Muscle of arm (tissue), 12 donors: ENCODE results near the gene NPL. TPM values are rescaled to one million over a fixed set of nuclear protein-coding genes. Genes with fewer than 3 reads are reported as not detected.

ENCODE experiments used
- DNase-seq: peaks from one replicate; pipeline ENCODE4 v3.0.0-alpha.2; 2013
- polyA plus RNA-seq, 12 donors: library from polyadenylated mRNA; unstranded; fragments of 120-200 nt; gene quantifications; one replicate each; pipeline ENCODE4 v1.2.1, GENCODE V29; 2013; ENCODE audit not compliant: insufficient read length in 12 of 12

The NPL gene
- polyA plus RNA-seq, 12 donors, result 3.9 to 22.6 (median 8.3) TPM; not detected in 1

DNA sequence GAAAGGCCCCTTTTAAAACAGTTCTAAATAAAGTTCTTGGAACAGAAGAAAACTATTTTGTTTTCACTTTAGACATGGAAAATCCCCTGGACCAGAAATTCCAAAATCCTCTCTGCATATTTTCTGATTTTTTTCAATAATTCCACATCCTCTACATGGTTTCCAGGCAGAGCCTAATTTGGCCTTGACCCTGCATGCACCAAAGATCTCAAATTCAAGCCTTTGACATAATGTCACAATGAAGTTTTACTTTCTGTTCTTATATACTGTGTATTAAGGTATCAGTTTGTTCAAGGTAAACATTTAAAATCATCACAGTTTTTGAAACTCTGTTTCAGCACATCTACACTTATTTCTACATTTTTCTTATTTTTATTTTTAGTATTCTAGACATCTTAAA, 12.2 kb upstream of the NPL start:
- DNase-seq, result no peak

DNA sequence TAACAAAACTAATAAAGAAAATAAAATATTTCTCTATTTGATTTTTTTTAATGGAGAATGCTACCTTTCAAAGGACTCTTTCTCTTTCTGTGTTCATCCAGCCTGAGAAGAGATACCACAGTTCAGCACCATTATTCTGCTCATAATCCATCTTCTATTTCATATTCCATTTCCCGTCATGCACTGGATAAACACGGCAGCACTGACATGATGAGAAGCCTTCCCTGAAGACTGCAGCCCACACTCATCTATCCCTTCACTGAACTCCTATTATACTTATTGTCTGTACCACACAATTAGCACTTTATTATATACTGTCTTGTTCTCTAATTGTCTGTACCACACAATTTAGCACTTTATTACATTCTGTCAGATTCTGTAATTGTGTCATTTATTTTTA, 10.7 kb upstream of the NPL start:
- DNase-seq, result no peak

DNA sequence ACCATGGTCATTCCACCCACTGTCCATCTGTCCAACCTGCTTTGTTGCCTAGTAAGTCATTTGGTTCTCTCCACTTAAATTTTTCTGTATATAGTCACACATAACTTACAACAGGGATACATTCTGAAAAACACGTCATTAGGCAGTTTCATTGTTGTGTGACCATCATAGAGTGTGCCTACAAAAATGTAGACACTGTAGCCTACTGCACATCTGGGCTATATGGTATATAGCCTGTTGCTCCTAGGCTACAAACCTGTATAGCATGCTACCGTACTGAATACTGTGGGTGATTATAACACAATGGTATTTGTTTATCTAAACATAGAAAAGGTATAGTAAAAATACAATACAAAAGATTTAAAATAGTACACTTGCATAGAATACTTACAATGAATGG, 10.0 kb upstream of the NPL start:
- no peak for DNase-seq

DNA sequence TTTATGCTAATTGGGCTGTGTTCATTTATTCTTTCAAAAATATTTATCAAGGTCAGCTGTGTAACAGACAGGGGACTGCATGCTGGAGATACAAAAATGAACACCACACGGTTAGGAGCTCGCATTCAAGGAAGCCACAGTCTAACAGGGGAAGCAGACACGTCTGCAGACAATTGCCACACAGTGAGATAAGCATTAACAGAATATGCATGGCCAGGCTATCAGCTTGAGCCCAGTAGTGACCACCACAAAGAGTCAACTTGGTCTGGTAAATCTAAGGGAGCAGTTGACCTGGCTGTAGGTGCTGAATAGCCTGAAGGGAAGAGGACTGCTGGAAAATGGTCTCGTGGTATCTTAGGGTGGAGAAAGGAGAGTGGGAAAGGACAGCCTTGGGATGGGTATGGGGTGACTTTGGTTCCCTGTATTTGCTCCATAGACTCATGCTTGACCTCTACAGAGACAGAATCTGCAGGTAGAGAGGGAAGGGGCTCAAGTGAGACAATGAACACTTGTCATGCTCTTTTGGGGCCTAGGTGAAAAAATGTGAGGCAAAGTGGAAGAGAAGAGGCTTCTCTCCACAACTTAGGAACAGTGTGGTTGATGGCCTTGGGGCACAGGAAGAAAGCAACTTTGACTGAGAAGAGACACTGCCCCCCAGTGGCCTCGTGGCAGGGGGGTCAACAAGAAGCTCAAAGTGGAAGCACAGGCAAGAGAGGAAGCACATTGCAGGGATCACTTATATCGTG, 7.6 kb upstream of the NPL start:
- peak; percentile 64 for DNase-seq

DNA sequence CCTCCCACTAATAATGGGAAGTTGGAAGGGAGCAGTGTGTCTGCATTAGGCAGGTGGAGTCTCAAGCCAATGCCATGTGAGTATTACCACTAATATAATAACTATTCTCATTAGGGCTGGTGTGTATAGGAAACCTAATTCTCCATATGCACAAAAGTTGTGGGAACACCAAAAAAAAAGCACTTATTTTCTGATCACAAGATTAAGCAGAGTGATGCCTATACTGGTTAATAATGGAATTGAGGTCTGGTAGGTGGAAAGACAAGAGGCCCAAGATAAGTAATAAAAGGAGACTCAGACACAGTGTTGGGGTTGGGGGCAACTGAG, 7.0 kb upstream of the NPL start:
- DNase-seq, result no peak

DNA sequence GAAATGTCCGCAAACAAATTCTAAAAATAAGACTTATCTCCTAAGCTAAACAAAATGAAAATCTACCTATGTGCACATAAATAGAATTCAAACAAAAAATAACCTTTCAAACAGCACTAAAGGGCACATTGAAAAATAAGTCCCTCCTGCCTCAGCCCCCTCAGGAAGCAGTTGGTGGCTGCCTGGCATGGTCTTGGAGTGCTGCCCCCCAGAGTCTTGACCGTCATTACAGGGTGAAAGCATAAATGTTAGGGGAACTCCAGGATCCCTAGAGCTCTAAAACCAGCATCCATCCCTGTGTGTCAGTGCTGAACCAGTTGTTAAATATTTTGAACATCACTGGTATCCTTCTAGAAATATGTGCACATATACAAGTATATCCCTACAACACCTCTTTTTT, 6.5 kb upstream of the NPL start:
- no peak for DNase-seq

DNA sequence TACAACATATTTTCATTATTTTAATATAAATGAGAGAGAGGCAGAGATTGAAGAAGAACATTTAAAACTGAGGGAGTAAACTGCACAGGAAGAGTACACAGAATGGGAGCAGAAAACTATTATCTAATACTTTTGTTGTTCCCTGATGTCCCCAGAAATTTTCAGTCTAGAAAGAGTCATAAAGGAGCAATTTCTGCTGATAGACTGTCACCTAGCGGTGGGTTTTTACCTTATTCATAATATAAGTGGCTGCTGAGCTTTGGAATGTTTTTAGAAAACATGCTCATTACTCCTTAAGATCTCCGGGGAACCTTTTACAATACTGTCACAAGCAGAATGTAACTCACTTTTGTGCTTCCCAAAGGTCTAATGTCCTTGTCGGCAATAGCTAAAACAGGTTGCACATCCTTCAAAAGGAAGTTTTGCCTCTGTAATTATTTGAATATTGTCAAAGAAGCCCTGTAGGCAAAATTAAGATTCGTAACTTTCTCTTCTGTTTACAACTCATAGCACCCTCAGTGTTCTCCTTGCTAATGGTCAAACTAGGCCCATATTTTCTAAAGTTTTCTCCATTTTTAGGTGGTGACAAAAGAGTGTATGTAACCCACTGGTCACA, 4.9 kb upstream of the NPL start:
- peak; percentile 69 for DNase-seq

DNA sequence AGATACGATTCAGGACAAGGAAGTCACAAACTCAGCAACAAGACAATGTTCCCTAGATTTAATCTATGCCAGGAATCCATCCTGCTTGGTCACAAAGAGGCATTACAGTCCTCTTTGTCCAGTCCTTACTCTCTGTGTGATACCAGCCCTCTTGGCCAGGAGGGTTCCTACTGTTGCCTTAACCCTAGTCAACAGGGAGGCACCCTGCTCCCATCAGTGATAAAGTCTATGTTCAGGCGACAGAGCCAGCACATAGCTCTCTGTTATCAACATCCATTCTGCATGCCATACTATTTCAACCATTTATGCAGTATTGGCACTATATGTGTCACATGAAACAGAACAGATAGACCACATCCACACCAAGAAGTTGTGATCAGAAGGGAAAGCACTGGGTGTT, 4.4 kb upstream of the NPL start:
- no peak for DNase-seq

DNA sequence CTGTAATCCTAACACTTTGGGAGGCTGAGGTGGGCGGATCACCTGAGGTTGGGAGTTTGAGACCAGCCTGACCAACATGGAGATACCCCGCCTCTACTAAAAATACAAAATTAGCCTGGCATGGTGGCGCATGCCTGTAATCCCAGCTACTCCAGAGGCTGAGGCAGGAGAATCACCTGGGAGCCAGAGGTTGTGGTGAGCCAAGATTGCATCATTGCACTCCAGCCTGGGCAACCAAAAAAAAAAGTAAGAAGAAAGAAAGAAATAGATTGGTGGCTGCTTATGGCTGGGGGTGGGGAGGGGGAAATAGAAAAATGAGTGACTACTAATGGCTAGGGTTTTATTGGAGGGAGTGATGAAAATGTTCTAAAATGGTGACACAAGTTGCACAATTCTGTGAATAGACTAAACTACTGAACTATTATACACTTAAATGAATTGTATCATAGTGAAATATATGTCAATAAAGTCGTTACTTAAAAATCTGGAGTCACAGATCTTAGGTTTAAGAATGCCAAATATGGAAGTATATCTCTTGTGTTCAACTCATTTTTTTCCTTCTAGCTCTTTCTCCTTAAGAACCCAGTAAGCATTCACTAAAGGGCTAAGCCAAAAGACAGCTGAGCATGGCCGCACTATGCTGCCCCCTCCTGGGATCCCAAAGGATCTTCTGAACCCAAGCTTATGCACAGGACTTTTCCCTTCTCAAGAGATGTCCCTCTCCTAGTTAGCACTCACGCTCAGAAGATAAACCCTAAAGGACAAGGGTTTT, 3.2 kb upstream of the NPL start:
- DNase-seq, result peak; percentile 53

DNA sequence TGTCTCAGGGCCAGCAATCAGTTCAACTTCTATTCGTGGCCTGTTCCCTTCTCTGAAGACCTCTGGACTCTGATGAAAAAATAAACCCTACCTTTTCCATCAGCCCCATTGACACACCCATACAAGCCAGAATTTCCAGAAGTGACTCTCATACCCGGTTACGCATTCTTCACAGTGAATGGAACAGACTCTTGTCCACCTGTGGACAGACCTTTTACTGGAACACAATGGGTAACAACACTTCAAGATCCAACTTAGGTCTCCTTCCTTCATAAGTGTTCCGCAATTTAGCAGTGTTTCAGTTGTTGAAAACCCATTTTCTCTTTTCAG, 2.6 kb upstream of the NPL start:
- DNase-seq, result no peak

DNA sequence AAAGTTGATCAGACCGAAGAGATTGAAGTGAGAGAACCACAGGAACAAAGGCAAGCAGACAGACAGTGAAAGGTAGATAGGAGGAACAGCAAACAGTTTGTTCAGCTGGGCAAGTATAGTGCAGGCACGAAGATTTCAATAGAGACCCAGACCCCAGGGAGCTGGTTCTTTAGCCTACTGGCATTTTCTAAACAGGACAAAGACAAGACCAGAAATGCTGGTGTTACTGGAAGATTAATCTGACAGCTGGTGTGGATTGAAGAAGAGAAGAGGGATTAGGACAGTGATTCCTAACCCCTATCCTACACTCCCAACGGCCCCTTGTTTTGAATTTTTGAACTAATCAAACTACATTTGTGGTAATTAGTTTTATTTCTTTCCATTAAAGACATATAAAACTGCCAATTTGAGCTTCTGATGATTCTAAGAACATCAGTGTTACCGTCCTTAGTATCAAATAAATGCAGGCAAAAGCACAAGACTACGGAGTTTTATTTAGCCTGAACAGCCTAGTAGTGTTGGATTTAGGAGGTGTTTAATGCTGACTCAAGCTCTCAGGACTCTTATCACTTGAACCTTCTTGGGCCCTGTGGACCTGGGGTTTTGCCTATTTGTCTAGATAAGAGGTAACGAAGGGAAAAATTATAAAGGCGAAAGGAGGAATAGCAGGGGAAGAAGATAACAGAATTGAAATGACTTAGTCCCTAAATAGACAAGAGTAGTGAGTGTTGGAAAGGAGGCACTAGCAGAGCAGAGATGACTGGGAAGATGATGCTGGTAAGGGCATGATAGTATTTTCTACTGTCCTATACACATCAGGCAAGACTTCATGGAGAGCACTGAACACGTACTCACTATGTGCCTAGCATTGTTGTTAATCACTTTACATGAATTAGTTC, 2.0 kb downstream of the NPL start:
- DNase-seq, result no peak

DNA sequence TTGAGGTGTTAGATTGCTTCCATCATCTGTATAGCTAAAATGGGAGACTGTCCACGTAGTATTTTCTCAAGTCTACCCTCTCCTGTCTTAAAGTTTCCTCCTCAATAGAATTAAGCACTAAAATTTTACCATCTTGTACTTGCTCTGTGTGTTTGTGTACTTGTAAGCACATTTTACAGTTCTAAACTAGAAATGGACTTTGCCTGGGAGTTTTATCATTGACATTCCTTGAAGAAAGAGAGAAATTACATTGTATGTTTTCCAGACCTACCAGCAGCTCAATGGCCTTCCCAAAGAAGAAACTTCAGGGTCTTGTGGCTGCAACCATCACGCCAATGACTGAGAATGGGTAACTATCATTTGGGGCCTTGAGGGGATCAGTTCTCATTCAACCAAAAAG, 4.5 kb downstream of the NPL start:
- no peak for DNase-seq

DNA sequence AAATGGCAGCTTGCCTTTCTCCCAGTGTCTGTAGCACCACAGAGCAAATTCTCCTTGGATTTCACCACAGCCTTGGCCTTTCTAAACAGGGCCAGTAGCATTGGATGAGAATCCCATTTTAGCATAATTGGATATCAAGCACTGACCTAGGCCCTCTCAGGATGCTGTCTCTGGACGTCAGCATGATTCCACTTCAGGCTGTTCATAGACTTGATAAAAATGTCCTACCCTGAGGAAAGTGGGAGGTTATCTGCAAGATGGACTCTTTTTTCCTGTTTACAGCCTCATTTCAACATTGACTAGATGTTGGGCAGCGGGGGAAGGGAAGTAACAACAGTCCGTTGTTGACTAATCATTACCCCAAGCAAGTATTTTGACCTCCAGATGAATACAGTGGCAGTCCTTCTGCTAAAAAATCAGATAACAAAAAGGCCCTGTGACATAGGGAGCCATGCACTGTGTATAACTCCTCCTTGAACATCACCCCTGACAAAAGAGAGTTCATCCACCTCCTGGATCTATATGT, 5.2 kb downstream of the NPL start:
- DNase-seq, result no peak

DNA sequence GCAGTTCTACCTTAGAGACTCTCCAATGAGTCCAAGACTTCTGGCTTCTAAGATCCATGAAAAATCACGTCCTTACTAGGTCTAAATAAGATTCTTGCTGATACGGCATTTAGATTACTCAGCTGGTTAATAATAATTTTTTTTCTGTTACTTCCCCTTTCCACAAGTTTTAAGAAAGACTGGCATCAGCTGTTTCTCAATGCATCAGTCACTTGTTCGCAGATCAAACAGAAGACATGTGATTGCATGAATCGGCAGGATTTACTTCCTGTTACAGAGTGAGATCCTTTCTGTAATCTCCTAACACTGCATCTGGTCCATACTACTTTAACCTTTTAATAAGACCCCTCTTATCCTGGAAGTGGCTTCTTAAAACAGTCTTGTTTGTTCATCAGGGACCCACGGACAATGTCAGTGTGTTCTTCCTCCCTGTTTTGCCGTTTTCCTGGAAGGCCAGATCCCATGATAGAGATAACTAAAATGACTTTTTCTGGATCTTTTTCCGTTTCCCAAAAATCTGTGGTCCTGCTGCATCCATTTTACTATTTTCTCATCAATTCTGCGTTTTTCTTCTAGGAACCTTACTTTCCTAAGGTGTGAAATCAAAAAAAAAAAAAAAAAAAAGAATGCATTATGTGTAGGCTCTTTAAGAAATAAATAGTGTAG, 6.1 kb downstream of the NPL start:
- no peak for DNase-seq

DNA sequence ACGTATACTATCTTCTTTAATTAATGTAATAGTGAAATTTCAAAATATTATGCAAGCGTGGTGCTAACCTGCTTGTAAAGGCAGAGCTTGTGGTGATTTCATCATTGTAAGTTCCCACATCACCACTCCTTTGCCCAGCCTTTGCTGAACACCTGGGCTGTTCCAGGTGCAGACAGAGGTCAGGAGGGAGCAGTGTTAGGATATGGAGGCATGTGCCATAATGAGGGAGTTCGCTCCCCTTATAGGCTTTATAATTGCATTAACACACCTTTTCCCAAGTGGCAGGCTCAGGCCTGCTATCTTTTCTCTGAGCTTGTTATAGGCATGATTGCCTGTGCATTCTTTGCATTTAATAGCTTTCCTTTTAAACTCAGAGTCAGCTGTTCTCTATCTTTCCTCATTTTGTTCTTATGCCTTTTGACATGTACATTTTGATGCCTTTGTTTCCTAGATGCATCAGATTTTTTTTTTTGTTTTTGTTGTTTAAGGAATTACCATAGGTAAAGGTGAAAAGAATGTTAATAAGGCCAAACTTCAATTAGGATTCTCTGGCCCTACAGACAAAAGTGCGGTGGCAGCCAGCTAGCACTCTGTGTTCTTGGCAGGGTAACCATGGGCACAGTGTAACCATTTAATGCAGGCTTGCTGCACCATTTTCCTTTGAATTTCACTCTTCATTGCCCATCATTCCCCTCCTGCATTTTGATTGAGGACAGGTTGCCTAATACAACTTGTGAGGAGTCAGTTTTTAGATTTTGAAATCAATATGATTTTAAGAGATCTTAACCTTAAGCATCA, 12.6 kb downstream of the NPL start:
- DNase-seq, result no peak

DNA sequence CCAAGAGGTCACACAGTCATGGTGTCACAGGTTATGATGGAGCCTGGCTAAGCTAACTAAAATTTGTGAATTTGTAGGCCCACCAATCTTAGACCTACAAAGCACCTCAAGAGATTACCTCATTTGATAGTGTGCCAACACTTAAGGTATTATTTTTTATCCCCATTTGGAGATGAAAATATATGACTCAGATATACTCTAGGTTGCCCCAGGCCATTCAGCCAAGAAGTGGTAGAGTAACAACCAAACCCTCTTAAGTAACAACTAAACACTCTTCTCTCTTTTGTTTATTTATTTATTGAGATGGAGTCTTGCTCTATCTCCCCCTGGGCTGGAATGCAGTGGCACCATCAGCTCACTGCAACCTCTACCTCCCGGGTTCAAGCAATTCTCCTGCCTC, 14.3 kb downstream of the NPL start:
- DNase-seq, result no peak

DNA sequence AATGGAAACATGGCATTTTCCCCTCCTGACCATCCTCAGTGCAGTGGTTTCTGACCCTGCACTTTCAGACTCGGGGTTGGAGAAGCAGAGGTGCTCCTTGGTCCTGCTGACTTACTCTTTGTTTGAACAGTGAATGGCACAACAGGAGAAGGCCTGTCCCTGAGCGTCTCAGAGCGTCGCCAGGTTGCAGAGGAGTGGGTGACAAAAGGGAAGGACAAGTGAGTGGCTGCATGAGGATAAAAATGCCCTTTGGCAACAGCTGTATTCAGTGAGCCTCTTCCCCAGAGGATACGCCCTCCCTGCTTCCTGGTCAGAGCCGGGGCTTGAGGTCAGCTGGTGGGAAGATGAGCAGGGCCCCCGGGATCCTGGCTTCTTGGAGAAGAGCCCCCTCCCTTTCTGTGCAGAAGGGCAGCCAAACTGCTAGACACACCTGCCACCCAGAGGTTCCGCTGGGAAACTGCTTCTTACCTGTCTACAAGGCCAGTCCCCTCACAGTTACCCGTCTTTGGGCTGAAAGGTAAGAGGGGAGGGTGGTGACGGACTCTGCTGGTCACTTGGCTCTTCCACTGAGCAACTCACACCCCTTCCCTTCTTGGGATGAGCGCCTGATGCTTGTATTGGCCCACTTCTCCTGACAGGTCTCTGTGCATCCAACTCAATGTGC, 16.6 kb downstream of the NPL start:
- DNase-seq, result no peak

DNA sequence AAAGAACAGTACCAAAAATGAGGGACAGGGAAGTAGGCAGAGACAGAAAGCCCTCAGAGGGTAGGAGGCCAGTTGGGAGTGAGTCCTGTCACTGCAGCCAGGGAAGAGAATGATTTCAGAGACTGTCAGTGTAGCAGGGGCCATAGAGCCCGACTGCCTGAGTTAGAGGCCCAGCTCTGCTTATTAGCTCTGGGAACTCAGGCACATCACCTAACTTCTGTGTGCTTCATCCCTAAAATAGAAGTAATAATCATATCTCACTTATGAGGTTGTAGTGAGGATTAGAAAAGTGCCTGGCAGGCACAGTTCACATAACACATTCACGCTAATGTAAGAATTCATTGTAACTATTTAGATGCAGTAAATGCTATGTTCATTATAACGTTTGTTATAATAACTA, 18.3 kb downstream of the NPL start:
- DNase-seq, result no peak

DNA sequence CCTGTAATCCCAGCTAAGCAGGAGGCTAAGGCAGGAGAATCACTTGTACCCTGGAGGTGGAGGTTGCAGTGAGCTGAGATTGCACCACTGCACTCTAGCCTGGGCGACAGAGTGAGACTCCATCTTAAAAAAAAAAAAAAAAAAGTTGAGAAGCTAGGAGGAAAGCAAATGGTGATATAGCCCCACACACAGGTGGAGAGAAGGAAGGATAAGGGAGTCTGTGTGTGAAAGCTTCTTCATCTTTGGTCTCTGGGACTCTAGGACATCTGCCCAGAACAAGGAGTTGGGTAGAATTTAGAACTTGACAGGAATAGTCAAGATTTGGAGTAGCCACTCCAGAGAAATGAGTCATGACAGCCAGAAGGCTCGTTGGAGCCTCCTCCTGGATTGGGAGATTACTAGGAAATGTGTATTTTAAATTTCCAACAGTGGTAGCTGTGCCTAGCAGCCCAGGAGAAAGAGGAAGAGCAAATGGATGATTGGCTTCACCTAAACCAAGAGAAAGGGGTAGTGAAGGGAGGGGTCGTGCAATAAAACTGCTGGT, 19.9 kb downstream of the NPL start:
- DNase-seq, result no peak
